ENCODE data around the gene BTBD2. TPM values are rescaled to one million over a fixed set of nuclear protein-coding genes. Genes with fewer than 3 reads are reported as not detected.

The BTBD2 gene
- total and polyA plus RNA-seq, 8 donors, result 33.9 to 46.4 (median 37.0) TPM

- no peaks in the 10 kb centered on the region for H3K36me3 ChIP-seq
- no peak overlapping the region for H3K27ac ChIP-seq
- no peaks in the 10 kb centered on the region for H3K27me3 ChIP-seq
- 83 to 86% methylated on average over 34 to 42 of the region's 42 CpGs for WGBS, 2 donors
- ATAC-seq (no peak), FAIRE-seq (no peak), DNase-seq (peak in 2 of 6 donors; percentile 58 to 82)
- H3K9me3 ChIP-seq, result no peaks in the 10 kb centered on the region
- no peak overlapping the region for H3K4me3 ChIP-seq
- intact Hi-C loops (cut with DNase I), result no loop called here
- TF ChIP-seq, protein P1, sequence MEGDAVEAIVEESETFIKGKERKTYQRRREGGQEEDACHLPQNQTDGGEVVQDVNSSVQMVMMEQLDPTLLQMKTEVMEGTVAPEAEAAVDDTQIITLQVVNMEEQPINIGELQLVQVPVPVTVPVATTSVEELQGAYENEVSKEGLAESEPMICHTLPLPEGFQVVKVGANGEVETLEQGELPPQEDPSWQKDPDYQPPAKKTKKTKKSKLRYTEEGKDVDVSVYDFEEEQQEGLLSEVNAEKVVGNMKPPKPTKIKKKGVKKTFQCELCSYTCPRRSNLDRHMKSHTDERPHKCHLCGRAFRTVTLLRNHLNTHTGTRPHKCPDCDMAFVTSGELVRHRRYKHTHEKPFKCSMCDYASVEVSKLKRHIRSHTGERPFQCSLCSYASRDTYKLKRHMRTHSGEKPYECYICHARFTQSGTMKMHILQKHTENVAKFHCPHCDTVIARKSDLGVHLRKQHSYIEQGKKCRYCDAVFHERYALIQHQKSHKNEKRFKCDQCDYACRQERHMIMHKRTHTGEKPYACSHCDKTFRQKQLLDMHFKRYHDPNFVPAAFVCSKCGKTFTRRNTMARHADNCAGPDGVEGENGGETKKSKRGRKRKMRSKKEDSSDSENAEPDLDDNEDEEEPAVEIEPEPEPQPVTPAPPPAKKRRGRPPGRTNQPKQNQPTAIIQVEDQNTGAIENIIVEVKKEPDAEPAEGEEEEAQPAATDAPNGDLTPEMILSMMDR (IDR thresholded peaks at IDR 0.05), result no peak
- H3K4me1 ChIP-seq, result peaks cover 0 to 10% (median 8%) of the 10 kb centered on the region in 3 donors
Measured at GRCh38 chr19:1944088-1944915, 71.2 kb downstream of the BTBD2 start.

GRCh38 chr19:1943661-1944087 lies 71.8 kb downstream of the BTBD2 start:
- FAIRE-seq, result no peak
- peak in 2 of 6 donors; percentile 56 to 80 for DNase-seq
- intact Hi-C loops (cut with DNase I), result no loop called here
- Histone ChIP-seq H3K36me3 (no peaks in the 10 kb centered on the region), H3K4me1 (peaks cover 0 to 10% (median 8%) of the 10 kb centered on the region in 3 donors), H3K9me3 (no peaks in the 10 kb centered on the region), H3K4me3 (no peak overlapping the region), H3K27me3 (no peaks in the 10 kb centered on the region), H3K27ac (no peak overlapping the region)
- ATAC-seq, result no peak
- 87 to 89% methylated on average over 22 of the region's 22 CpGs for WGBS, 2 donors
- TF ChIP-seq, protein P1 (IDR thresholded peaks at IDR 0.05), result no peak

- Histone ChIP-seq H3K9me3 (no peaks in the 10 kb centered on the region), H3K27me3 (no peaks in the 10 kb centered on the region), H3K4me3 (peak overlapping the region in 3 of 4 donors; percentile 35 to 86 (median 78)), H3K36me3 (no peaks in the 10 kb centered on the region), H3K27ac (peak overlapping the region; percentile 47 to 85 (median 71)), H3K4me1 (peaks cover 0 to 10% (median 8%) of the 10 kb centered on the region in 3 donors)
- TF ChIP-seq, protein P1 (IDR thresholded peaks at IDR 0.05), result no peak
- WGBS, 2 donors, result 45 to 47% methylated on average over 19 to 21 of the region's 21 CpGs
- DNase-seq (peak in 2 of 6 donors; percentile 38 to 71), ATAC-seq (no peak), FAIRE-seq (no peak)
- intact Hi-C loops (cut with DNase I), result no loop called here
Measured at GRCh38 chr19:1942934-1943555, 72.5 kb downstream of the BTBD2 start.

GRCh38 chr19:1942078-1942933 lies 73.2 kb downstream of the BTBD2 start:
- TF ChIP-seq, protein P1 (IDR thresholded peaks at IDR 0.05), result no peak
- H3K4me1 ChIP-seq, result peaks cover 0 to 10% (median 8%) of the 10 kb centered on the region in 3 donors
- H3K9me3 ChIP-seq, result no peaks in the 10 kb centered on the region
- no peaks in the 10 kb centered on the region for H3K36me3 ChIP-seq
- WGBS, 2 donors, result 1 to 2% methylated on average over 37 to 40 of the region's 40 CpGs
- peak; percentile 62 to 83 (median 76) for ATAC-seq
- no peaks in the 10 kb centered on the region for H3K27me3 ChIP-seq
- H3K4me3 ChIP-seq, result peak overlapping the region; percentile 35 to 86 (median 70)
- DNase-seq, result peak; percentile 76 to 89 (median 81)
- intact Hi-C loops (cut with DNase I), result no loop called here
- FAIRE-seq, result no peak
- H3K27ac ChIP-seq, result peak overlapping the region; percentile 47 to 85 (median 71)
